CD14-positive monocyte (primary cell): Measurements from ENCODE around the gene REXO5. TPM values are rescaled to one million over a fixed set of nuclear protein-coding genes. Genes with fewer than 3 reads are reported as not detected.

ENCODE experiments used
- DNase-seq, 3 donors: peaks; one replicate each; pipeline ENCODE4 v3.0.0-alpha.2; 2011 to 2022
- H2AFZ ChIP-seq: 2 replicates; pipeline ENCODE4 v1.6.0; 2012; ENCODE audit warnings: mild to moderate bottlenecking, low read depth, low read length, inconsistent platforms; ENCODE audit not compliant: insufficient read depth, poor library complexity, severe bottlenecking
- H3K27ac ChIP-seq, 2 donors: 1 replicate in 1 of 2; 2 replicates in 1 of 2; pipeline ENCODE4 v1.5.1; 2012 to 2013; ENCODE audit warnings: low read length in 2 of 2, control low read depth in 1 of 2, inconsistent platforms in 1 of 2, low read depth in 1 of 2, mild to moderate bottlenecking in 1 of 2
- H3K27me3 ChIP-seq, 2 donors: one replicate each; pipeline versions ENCODE4 v1.6.0 to v1.6.1; 2011 to 2013; ENCODE audit warnings: low read length in 2 of 2; ENCODE audit not compliant: control insufficient read depth in 2 of 2, insufficient read depth in 2 of 2
- H3K36me3 ChIP-seq, 2 donors: replicated peaks in 1 of 2; 1 replicate in 1 of 2; 2 replicates in 1 of 2; pipeline versions ENCODE4 v1.5.1 to v1.6.1; 2012 to 2013; ENCODE audit warnings: low read length in 2 of 2, control low read depth in 1 of 2, inconsistent platforms in 1 of 2, mild to moderate bottlenecking in 1 of 2; ENCODE audit not compliant: insufficient read depth in 2 of 2, control insufficient read depth in 1 of 2
- H3K4me1 ChIP-seq, 2 donors: 1 replicate in 1 of 2; 2 replicates in 1 of 2; pipeline versions ENCODE4 v1.5.1 to v1.6.1; 2012 to 2013; ENCODE audit warnings: low read length in 2 of 2, control low read depth in 1 of 2, inconsistent platforms in 1 of 2, mild to moderate bottlenecking in 1 of 2, moderate library complexity in 1 of 2; ENCODE audit not compliant: insufficient read depth in 2 of 2, control insufficient read depth in 1 of 2
- H3K4me2 ChIP-seq: replicated peaks from 2 replicates; pipeline ENCODE3; 2012; ENCODE audit warnings: low read length, moderate library complexity, mild to moderate bottlenecking; ENCODE audit not compliant: poor library complexity, severe bottlenecking; ENCODE audit errors: extremely low read depth
- H3K4me3 ChIP-seq, 3 experiments: fragments of 200-600 bp in 1 of 3; sonication (generic) in 1 of 3; replicated peaks in 1 of 3; 1 replicate in 2 of 3; 2 replicates in 1 of 3; pipeline ENCODE4 v1.5.1; 2011 to 2013; ENCODE audit warnings: low read length in 3 of 3, mild to moderate bottlenecking in 3 of 3, control low read depth in 2 of 3, low read depth in 2 of 3, inconsistent platforms in 1 of 3, moderate library complexity in 1 of 3
- H3K79me2 ChIP-seq: 2 replicates; pipeline ENCODE4 v1.6.0; 2012; ENCODE audit warnings: mild to moderate bottlenecking, control low read depth, inconsistent platforms, low read length, moderate library complexity; ENCODE audit not compliant: insufficient read depth
- H3K9ac ChIP-seq: 2 replicates; pipeline ENCODE4 v1.6.0; 2017; ENCODE audit warnings: low read length, mild to moderate bottlenecking; ENCODE audit not compliant: insufficient read depth, poor library complexity, severe bottlenecking
- H3K9me3 ChIP-seq, 2 donors: replicated peaks in 1 of 2; 1 replicate in 1 of 2; 2 replicates in 1 of 2; pipeline versions ENCODE4 v1.5.1 to v1.6.1; 2012 to 2013; ENCODE audit warnings: low read length in 2 of 2, control low read depth in 1 of 2; ENCODE audit not compliant: control insufficient read depth in 1 of 2, insufficient read depth in 1 of 2
- H4K20me1 ChIP-seq: 2 replicates; pipeline ENCODE4 v1.6.0; 2012; ENCODE audit warnings: mild to moderate bottlenecking, low read length, control low read depth, moderate library complexity; ENCODE audit not compliant: insufficient read depth
- H3K27ac Mint-ChIP-seq, 7 donors: one replicate each; pipeline ENCODE4 v1.8.0; 2020; ENCODE audit warnings: mild to moderate bottlenecking in 7 of 7, mixed read lengths in 7 of 7, moderate library complexity in 6 of 7, inconsistent platforms in 2 of 7
- H3K27me3 Mint-ChIP-seq, 3 donors: one replicate each; pipeline ENCODE4 v1.8.0; 2021 to 2022; ENCODE audit warnings: low read depth in 3 of 3, mild to moderate bottlenecking in 3 of 3, mixed read lengths in 3 of 3, moderate library complexity in 3 of 3, inconsistent platforms in 1 of 3
- H3K36me3 Mint-ChIP-seq, 2 donors: one replicate each; pipeline ENCODE4 v1.8.0; 2020; ENCODE audit warnings: mixed read lengths in 2 of 2, inconsistent platforms in 1 of 2, mild to moderate bottlenecking in 1 of 2
- H3K4me1 Mint-ChIP-seq: one replicate; pipeline ENCODE4 v1.8.0; 2020; ENCODE audit warnings: mild to moderate bottlenecking, mixed read lengths
- H3K4me3 Mint-ChIP-seq, 2 donors: one replicate each; pipeline ENCODE4 v1.8.0; 2020; ENCODE audit warnings: mild to moderate bottlenecking in 2 of 2, mixed read lengths in 2 of 2, moderate library complexity in 1 of 2
- H3K9me3 Mint-ChIP-seq, 7 donors: one replicate each; pipeline ENCODE4 v1.8.0; 2020 to 2022; ENCODE audit warnings: mixed read lengths in 7 of 7, mild to moderate bottlenecking in 6 of 7, moderate library complexity in 6 of 7, inconsistent platforms in 2 of 7
- WGBS: methylation state at CpG from one replicate; pipeline ENCODE4 v1.1.5; 2013; ENCODE audit warnings: missing lambda C conversion rate; ENCODE audit not compliant: insufficient coverage; 5-methylcytosine and 5-hydroxymethylcytosine counted together
- intact Hi-C, 2 donors: fragments of 100-400 bp; cut with micrococcal nuclease; formaldehyde crosslinking; loops; one replicate each; pipeline versions ENCODE4 v1.15.0 to v1.15.1; 2023
- polyA plus RNA-seq, 3 donors: library from polyadenylated mRNA; depleted of rRNA in 1 of 3; unstranded in 2 of 3; stranded (reverse) in 1 of 3; fragments of 300-500 nt in 2 of 3; fragments of >200 nt in 1 of 3; fragmentation: Illumina TruSeq in 2 of 3; gene quantifications; 1 replicate in 2 of 3; 2 replicates in 1 of 3; pipeline ENCODE4 v1.2.3, GENCODE V29; 2012 to 2021
- TF ChIP-seq, protein P1 (sequence below): fragments of 200-600 bp; IDR thresholded peaks from one replicate; pipeline ENCODE4 v1.8.0; 2022; ENCODE audit warnings: antibody characterized with exemption, mild to moderate bottlenecking

Gene REXO5
- polyA plus RNA-seq, 3 donors = 0.52 to 1.4 (median 0.55) TPM

DNA sequence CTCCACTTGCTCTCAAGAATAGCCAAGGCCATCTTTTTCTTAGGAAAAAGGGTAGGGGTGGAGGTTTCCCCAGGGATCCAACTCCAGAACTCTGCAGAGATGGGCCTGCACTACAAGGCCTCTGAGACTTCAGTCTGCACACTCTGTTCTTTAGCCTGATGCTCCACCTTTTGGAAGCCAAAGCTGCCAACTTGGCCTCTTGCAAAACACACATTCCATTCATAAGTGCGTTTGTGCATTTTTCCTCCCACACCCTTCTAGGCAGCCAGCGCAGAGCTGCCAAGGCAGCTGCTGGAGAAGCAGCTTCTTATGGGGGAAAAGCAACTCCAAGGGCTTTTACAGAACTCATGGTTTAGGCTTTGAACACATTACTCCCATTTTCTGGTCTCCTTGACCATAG, 45.3 kb downstream of the REXO5 start:
- H3K36me3 ChIP-seq = peaks cover 0 to 41% of the 10 kb centered on the region in 2 donors
- TF ChIP-seq, protein P1, sequence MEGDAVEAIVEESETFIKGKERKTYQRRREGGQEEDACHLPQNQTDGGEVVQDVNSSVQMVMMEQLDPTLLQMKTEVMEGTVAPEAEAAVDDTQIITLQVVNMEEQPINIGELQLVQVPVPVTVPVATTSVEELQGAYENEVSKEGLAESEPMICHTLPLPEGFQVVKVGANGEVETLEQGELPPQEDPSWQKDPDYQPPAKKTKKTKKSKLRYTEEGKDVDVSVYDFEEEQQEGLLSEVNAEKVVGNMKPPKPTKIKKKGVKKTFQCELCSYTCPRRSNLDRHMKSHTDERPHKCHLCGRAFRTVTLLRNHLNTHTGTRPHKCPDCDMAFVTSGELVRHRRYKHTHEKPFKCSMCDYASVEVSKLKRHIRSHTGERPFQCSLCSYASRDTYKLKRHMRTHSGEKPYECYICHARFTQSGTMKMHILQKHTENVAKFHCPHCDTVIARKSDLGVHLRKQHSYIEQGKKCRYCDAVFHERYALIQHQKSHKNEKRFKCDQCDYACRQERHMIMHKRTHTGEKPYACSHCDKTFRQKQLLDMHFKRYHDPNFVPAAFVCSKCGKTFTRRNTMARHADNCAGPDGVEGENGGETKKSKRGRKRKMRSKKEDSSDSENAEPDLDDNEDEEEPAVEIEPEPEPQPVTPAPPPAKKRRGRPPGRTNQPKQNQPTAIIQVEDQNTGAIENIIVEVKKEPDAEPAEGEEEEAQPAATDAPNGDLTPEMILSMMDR = no peak
- Mint-ChIP-seq H3K36me3 (peaks cover 15 to 19% of the 10 kb centered on the region in 2 donors), H3K4me3 (no peak overlapping the region), H3K27ac (no peak overlapping the region), H3K27me3 (peaks cover 0 to 2% (median 0%) of the 10 kb centered on the region in 3 donors), H3K4me1 (peaks cover 11% of the 10 kb centered on the region), H3K9me3 (no peaks in the 10 kb centered on the region)
- no peaks in the 10 kb centered on the region for H3K9me3 ChIP-seq
- 100% methylated on average over 1 of the region's 2 CpGs for WGBS
- no peaks in the 10 kb centered on the region for H3K27me3 ChIP-seq
- intact Hi-C loops = loop anchor here in 1 of 2 donors (2.0 kb wide), 1 partner anchor 233 kb away; no protein-coding TSS in a partner anchor
- H3K79me2 ChIP-seq = no peaks in the 10 kb centered on the region
- no peak overlapping the region for H3K4me2 ChIP-seq
- peaks cover 5 to 9% of the 10 kb centered on the region in 2 donors for H3K4me1 ChIP-seq
- no peak overlapping the region for H3K9ac ChIP-seq
- no peaks in the 10 kb centered on the region for H4K20me1 ChIP-seq
- H3K4me3 ChIP-seq = no peak overlapping the region
- H2AFZ ChIP-seq = no peak overlapping the region
- no peak overlapping the region for H3K27ac ChIP-seq
- no peak for DNase-seq

DNA sequence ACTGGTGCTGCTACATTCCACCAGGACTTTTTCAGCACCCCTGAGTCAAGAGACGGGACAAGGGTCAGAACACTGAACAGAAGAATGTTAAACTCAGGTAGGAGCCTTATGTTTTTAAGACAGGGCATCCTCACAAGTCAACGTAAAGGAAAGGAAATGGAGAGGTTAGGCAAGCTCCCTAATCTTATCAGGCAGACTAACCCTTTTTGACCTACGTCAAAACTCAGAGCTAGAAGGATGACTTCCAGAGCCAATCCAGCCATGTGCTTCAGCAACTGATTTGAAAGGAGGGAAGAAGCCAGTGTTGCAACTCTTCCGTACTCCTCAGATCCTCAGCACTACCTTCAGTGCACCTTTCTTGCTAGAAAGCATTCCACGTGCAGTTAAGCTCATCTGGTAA, 46.8 kb downstream of the REXO5 start:
- H3K4me3 Mint-ChIP-seq = no peak overlapping the region
- Histone ChIP-seq H3K4me1 (peaks cover 5 to 9% of the 10 kb centered on the region in 2 donors), H3K27me3 (no peaks in the 10 kb centered on the region), H2AFZ (no peak overlapping the region), H3K4me3 (no peak overlapping the region), H3K4me2 (no peak overlapping the region), H3K9me3 (no peaks in the 10 kb centered on the region), H3K27ac (no peak overlapping the region), H4K20me1 (no peaks in the 10 kb centered on the region), H3K9ac (no peak overlapping the region), H3K36me3 (peaks cover 3 to 48% of the 10 kb centered on the region in 2 donors), H3K79me2 (no peaks in the 10 kb centered on the region)
- peaks cover 11% of the 10 kb centered on the region for H3K4me1 Mint-ChIP-seq
- intact Hi-C loops = no loop called here
- no peak overlapping the region for H3K27ac Mint-ChIP-seq
- WGBS = 100% methylated on average over 1 of the region's 5 CpGs
- peaks cover 0 to 2% (median 0%) of the 10 kb centered on the region in 3 donors for H3K27me3 Mint-ChIP-seq
- peaks cover 18 to 21% of the 10 kb centered on the region in 2 donors for H3K36me3 Mint-ChIP-seq
- no peaks in the 10 kb centered on the region for H3K9me3 Mint-ChIP-seq
- TF ChIP-seq, protein P1 = no peak
- DNase-seq = no peak
